WTC11 (cell line): ENCODE data around the gene RBM24.

Experiments used
- MXD4 ChIP-seq: fragments of 250-450 bp; sonication (Bioruptor Pico); IDR thresholded peaks from 2 replicates; pipeline ENCODE4 v1.8.0; 2021; ENCODE audit warnings: mild to moderate bottlenecking, moderate library complexity, borderline replicate concordance
- NFATC4 ChIP-seq: fragments of 250-450 bp; sonication (Bioruptor Pico); IDR thresholded peaks from 2 replicates; pipeline ENCODE4 v1.9.0; 2021; ENCODE audit warnings: mild to moderate bottlenecking
- NR2C2 ChIP-seq: sonication (generic); formaldehyde crosslinking; IDR thresholded peaks from 2 replicates; pipeline ENCODE4 v1.8.0; 2022; ENCODE audit warnings: mild to moderate bottlenecking, missing genetic modification reagents
- TF ChIP-seq, protein P1 (sequence below): fragments of 250-450 bp; sonication (Bioruptor Pico); conservative IDR thresholded peaks from 2 replicates; pipeline ENCODE4 v1.9.0; 2021; ENCODE audit warnings: mild to moderate bottlenecking
- TF ChIP-seq, protein P2 (sequence below): fragments of 200-600 bp; IDR thresholded peaks from 2 replicates; pipeline ENCODE4 v1.8.0; 2022; ENCODE audit warnings: antibody characterized with exemption
- TF ChIP-seq, protein P3 (sequence below): sonication (generic); formaldehyde crosslinking; IDR thresholded peaks from 2 replicates; pipeline ENCODE4 v1.8.0; 2023; ENCODE audit warnings: mild to moderate bottlenecking, missing genetic modification reagents

DNA sequence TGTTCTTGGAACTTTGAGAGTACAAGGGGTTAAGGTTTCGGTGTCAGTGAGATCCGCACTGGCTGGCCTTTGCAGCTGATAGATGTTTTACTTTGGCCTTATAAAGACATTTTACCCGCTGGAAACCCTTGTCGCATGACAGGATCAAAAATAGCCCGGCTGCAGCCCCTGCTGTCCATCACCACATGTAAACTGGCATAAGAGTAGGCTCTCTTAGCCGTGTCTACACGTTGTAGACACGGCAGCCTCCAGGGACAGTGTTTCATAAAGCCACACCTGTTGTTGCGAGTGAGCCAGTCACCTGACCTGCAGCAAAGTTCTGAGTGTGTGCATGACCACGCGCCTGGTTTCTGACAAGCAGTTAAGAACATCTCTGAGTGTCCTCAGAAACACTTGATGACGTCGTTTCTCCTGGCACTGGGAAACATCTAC is 8.5 kb downstream of the RBM24 start:
- TF ChIP-seq, protein P1, sequence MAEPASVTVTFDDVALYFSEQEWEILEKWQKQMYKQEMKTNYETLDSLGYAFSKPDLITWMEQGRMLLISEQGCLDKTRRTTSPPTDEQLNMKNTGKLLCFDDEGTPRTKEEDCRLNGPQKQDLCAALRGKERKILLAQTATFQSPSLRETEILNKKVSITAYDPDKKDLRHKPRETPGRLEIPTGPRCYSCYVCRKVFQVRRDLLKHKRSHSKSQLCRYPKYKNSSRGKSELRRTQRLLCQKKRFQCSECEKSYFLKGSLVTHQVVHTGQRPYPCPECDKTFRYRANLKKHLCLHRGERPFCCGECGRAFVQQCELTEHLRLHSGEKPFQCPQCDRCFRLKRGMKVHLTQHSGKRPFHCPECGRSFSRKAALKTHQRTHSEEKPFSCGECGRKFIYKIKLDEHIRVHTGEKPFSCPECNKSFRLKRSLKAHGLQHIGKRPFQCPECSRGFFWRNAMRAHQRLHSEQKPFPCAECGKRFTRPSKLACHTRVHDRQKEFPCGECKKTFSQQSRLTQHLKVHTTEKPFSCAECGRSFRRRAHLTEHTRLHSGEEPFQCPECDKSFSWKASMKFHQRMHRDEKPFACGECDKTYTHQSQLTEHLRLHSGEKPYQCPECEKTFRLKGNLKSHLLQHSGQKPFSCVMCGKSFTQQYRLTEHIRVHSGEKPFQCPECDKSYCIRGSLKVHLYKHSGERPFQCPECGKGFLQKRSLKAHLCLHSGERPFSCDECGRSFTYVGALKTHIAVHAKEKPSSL (CRISPR knock-in tag) = no peak
- TF ChIP-seq NFATC4 (CRISPR knock-in tag) (no peak), NR2C2 (no peak), MXD4 (CRISPR knock-in tag) (no peak)
- TF ChIP-seq, protein P2, sequence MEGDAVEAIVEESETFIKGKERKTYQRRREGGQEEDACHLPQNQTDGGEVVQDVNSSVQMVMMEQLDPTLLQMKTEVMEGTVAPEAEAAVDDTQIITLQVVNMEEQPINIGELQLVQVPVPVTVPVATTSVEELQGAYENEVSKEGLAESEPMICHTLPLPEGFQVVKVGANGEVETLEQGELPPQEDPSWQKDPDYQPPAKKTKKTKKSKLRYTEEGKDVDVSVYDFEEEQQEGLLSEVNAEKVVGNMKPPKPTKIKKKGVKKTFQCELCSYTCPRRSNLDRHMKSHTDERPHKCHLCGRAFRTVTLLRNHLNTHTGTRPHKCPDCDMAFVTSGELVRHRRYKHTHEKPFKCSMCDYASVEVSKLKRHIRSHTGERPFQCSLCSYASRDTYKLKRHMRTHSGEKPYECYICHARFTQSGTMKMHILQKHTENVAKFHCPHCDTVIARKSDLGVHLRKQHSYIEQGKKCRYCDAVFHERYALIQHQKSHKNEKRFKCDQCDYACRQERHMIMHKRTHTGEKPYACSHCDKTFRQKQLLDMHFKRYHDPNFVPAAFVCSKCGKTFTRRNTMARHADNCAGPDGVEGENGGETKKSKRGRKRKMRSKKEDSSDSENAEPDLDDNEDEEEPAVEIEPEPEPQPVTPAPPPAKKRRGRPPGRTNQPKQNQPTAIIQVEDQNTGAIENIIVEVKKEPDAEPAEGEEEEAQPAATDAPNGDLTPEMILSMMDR = no peak
- TF ChIP-seq, protein P3, sequence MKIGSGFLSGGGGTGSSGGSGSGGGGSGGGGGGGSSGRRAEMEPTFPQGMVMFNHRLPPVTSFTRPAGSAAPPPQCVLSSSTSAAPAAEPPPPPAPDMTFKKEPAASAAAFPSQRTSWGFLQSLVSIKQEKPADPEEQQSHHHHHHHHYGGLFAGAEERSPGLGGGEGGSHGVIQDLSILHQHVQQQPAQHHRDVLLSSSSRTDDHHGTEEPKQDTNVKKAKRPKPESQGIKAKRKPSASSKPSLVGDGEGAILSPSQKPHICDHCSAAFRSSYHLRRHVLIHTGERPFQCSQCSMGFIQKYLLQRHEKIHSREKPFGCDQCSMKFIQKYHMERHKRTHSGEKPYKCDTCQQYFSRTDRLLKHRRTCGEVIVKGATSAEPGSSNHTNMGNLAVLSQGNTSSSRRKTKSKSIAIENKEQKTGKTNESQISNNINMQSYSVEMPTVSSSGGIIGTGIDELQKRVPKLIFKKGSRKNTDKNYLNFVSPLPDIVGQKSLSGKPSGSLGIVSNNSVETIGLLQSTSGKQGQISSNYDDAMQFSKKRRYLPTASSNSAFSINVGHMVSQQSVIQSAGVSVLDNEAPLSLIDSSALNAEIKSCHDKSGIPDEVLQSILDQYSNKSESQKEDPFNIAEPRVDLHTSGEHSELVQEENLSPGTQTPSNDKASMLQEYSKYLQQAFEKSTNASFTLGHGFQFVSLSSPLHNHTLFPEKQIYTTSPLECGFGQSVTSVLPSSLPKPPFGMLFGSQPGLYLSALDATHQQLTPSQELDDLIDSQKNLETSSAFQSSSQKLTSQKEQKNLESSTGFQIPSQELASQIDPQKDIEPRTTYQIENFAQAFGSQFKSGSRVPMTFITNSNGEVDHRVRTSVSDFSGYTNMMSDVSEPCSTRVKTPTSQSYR = no peak
